HG03280 (cell line): Measurements from ENCODE around the gene CEP104.

Source experiments
- ATAC-seq: cut with Tn5 transposase; IDR thresholded peaks from one replicate; pipeline ENCODE4 v1.9.1; 2021; ENCODE audit warnings: mild to moderate bottlenecking, moderate library complexity; ENCODE audit not compliant: unreplicated experiment

The CEP104 gene

GRCh38 chr1:3856923-3857790 is at the start of gene CEP104, which contains the start of gene DFFB:
Gene CEP104 (minus strand): TSS chr1:3857211. CDS start chr1:3852407, 4,804 bp downstream.
Gene DFFB (plus strand): TSS chr1:3857476. CDS start chr1:3857604, 128 bp downstream.
- peak; percentile 95 for ATAC-seq

GRCh38 chr1:3906672-3907020 is 49.6 kb upstream of the CEP104 start:
- ATAC-seq: no peak

- no peak for ATAC-seq
Observed at GRCh38 chr1:3905953-3906671, 49.1 kb upstream of the CEP104 start.

GRCh38 chr1:3905266-3905952 is 48.4 kb upstream of the CEP104 start:
- ATAC-seq: no peak

GRCh38 chr1:3904843-3905185 is 47.8 kb upstream of the CEP104 start:
- no peak for ATAC-seq

- no peak for ATAC-seq
Observed at GRCh38 chr1:3904006-3904842, 47.2 kb upstream of the CEP104 start.

- ATAC-seq: no peak
Observed at GRCh38 chr1:3903141-3904005, 46.4 kb upstream of the CEP104 start.

GRCh38 chr1:3902571-3903091 is 45.6 kb upstream of the CEP104 start:
- ATAC-seq: no peak

- ATAC-seq: no peak
Observed at GRCh38 chr1:3902111-3902511, 45.1 kb upstream of the CEP104 start.

- peak; percentile 60 for ATAC-seq
Observed at GRCh38 chr1:3900969-3901529, 44.0 kb upstream of the CEP104 start.

GRCh38 chr1:3900150-3900968 is 43.3 kb upstream of the CEP104 start, which contains the start of gene C1orf174:
Gene C1orf174 (minus strand): TSS chr1:3900272. CDS start chr1:3900186, 86 bp downstream.
- ATAC-seq: peak; percentile 65

GRCh38 chr1:3899754-3900149 is 42.7 kb upstream of the CEP104 start:
- peak; percentile 1 for ATAC-seq

- no peak for ATAC-seq
Observed at GRCh38 chr1:3898994-3899753, 42.2 kb upstream of the CEP104 start.

GRCh38 chr1:3898475-3898735 is 41.4 kb upstream of the CEP104 start:
- no peak for ATAC-seq

GRCh38 chr1:3896396-3897000 is 39.5 kb upstream of the CEP104 start:
- no peak for ATAC-seq

- no peak for ATAC-seq
Observed at GRCh38 chr1:3895951-3896325, 38.9 kb upstream of the CEP104 start.

GRCh38 chr1:3895279-3895950 is 38.4 kb upstream of the CEP104 start:
- ATAC-seq: no peak
